Measurements from ENCODE around the gene LILRA2. TPM values are rescaled to one million over a fixed set of nuclear protein-coding genes. Genes with fewer than 3 reads are reported as not detected.

Gene LILRA2
- total RNA-seq, 2 donors from 2014 or later: 1.8 TPM; not detected in 1

DNA sequence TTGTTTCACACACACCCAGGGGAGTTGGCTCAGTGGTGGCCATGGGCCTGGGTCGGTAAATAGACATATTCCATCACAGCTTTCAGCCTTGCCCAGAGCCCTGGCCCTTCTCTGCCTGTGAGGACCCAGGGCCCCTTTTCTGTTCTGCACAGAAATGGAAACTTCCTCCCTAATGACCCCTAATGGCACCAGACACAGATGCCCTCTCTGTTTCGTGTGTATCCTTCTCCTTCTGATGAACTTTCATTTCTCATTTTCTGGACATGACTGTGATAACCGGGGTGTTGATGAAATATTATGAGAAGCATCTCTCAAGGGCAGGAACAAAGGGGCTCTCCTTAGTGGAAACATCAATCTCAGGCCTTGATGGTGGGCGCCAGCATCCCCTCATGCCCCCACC is 32.6 kb downstream of the LILRA2 start:
- no peaks in the 10 kb centered on the region for H3K36me3 ChIP-seq
- no peak for DNase-seq (ENCODE audit: low spot score)
- H3K27ac ChIP-seq: no peak overlapping the region
- no peaks in the 10 kb centered on the region for H3K27me3 ChIP-seq
- TF ChIP-seq CTCF (IDR thresholded peaks at IDR 0.05): no peak
- no peak overlapping the region for H3K4me3 ChIP-seq
- no peaks in the 10 kb centered on the region for H3K4me1 ChIP-seq
- H3K9me3 ChIP-seq: peaks cover 0 to 13% of the 10 kb centered on the region in 2 donors

- peaks cover 0 to 13% of the 10 kb centered on the region in 2 donors for H3K9me3 ChIP-seq
- no peaks in the 10 kb centered on the region for H3K4me1 ChIP-seq
- no peaks in the 10 kb centered on the region for H3K36me3 ChIP-seq
- H3K27ac ChIP-seq: no peak overlapping the region
- no peak for TF ChIP-seq CTCF (IDR thresholded peaks at IDR 0.05)
- H3K4me3 ChIP-seq: no peak overlapping the region
- H3K27me3 ChIP-seq: no peaks in the 10 kb centered on the region
- no peak for DNase-seq (ENCODE audit: low spot score)
These were observed 33.5 kb downstream of the LILRA2 start for GRCh38 chr19:54606891-54607784.

GRCh38 chr19:54607785-54608150 is 34.2 kb downstream of the LILRA2 start:
- Histone ChIP-seq H3K27me3 (no peaks in the 10 kb centered on the region), H3K36me3 (no peaks in the 10 kb centered on the region), H3K9me3 (peaks cover 0 to 16% of the 10 kb centered on the region in 2 donors), H3K27ac (no peak overlapping the region), H3K4me1 (no peaks in the 10 kb centered on the region), H3K4me3 (no peak overlapping the region)
- no peak for DNase-seq (ENCODE audit: low spot score)
- TF ChIP-seq CTCF (IDR thresholded peaks at IDR 0.05): no peak

DNA sequence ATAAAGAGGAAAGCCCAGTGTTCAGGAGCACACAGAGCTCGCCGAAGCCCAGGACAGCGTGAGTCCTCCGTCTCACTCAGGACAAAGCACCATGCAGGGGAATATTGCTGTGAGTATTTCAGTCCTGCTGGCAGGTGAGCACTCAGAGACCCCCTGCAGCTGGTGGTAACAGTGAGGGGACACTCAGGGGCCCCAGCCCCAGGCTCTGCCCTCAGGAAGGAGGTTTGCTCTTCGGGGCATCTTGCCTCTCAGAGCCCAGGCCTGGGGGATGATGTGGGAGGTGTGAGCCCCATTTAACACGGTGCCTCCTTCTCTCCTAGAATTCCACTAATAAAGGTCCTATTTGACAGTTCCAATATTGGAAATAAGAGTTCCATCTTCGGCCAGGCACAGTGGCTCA is 34.6 kb downstream of the LILRA2 start:
- Histone ChIP-seq H3K4me1 (no peaks in the 10 kb centered on the region), H3K4me3 (no peak overlapping the region), H3K27ac (no peak overlapping the region), H3K27me3 (no peaks in the 10 kb centered on the region), H3K36me3 (no peaks in the 10 kb centered on the region), H3K9me3 (peaks cover 0 to 17% of the 10 kb centered on the region in 2 donors)
- DNase-seq (ENCODE audit: low spot score): no peak
- no peak for TF ChIP-seq CTCF (IDR thresholded peaks at IDR 0.05)

DNA sequence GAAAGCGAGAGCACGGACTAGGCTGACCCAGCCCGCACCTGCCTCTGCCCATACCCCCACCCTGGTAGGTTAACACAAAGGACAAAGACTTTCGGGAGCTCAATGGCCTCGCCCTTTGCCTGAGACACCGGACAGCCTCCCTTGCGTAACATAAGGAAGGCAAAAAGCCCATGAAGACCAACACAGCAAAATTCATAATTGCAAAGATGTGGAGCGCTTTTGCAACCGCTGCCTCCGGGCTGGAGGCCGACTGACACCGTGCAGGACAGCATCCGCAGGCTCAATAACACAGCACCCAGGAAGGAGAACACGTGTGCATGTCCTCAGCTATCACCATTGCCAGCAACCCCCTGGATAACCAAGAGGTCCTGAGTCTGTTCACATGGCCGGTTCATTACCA is 35.2 kb downstream of the LILRA2 start:
- no peak overlapping the region for H3K27ac ChIP-seq
- DNase-seq (ENCODE audit: low spot score): no peak
- H3K27me3 ChIP-seq: no peaks in the 10 kb centered on the region
- H3K9me3 ChIP-seq: peaks cover 0 to 17% of the 10 kb centered on the region in 2 donors
- no peak overlapping the region for H3K4me3 ChIP-seq
- H3K36me3 ChIP-seq: no peaks in the 10 kb centered on the region
- no peaks in the 10 kb centered on the region for H3K4me1 ChIP-seq
- TF ChIP-seq CTCF (IDR thresholded peaks at IDR 0.05): no peak

All from right atrium auricular region (tissue), 2 donors.